ENCODE measurements around the gene CCR9.

DNA sequence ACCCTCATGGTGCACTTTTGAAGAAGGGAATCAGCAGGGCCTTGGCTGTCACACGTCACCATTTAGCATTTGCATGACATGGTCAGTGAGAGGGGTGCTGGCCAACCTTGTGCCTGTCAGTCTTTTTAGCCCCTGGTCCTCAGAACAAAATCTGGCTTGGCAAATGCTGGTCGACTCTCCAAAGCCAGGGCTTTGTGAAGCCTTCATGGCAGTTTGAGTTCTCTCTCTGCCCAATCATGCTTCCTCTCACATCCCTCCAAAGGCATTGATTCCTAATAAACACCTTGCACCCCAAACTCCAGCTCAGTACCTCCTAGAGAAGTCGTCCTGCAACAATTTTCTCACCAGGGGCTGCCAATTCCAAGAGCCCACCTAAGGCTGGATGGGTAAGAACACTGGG, 19.4 kb downstream of the CCR9 start:
- no peak for TF ChIP-seq EZH2phosphoT487 (IDR thresholded peaks at IDR 0.05; ENCODE audit: insufficient read depth, low read depth)
- TF ChIP-seq EZH2 (IDR thresholded peaks at IDR 0.05; ENCODE audit: insufficient read depth, poor library complexity, severe bottlenecking) = no peak

Data from GM23248 (cell line).